K562 (cell line): ENCODE results near the gene CNTN4. TPM values are rescaled to one million over a fixed set of nuclear protein-coding genes. Genes with fewer than 3 reads are reported as not detected.

Experiments used
- ATAC-seq: fragments of 200-7000 bp; cut with Tn5 transposase; 3 replicates; pipeline ENCODE4 v1.9.1; 2020; ENCODE audit warnings: moderate library complexity
- BruUV-seq: library from RNA; stranded (reverse); fragments of 400-500 nt; replicated peaks from 2 replicates; lab custom pipeline; 2021; lab: Mats Ljungman, UMichigan
- CTCF ChIA-PET: fragments of 300-600 bp; formaldehyde crosslinking; extraction: SDS; loops from one replicate; lab custom pipeline; 2021; ENCODE audit warnings: low intra/inter-chr PET ratio; lab: Yijun Ruan, JAX
- POLR2A ChIA-PET: fragments of 300-600, 350-650 bp; sonication (Branson Sonifier 250); formaldehyde crosslinking; extraction: SDS; loops from one replicate; lab custom pipeline; 2021; ENCODE audit warnings: antibody characterized with exemption, inconsistent platforms; lab: Yijun Ruan, JAX
- DNase-seq, 4 experiments: peaks; one replicate each; pipeline versions ENCODE4 v3.0.0 to v3.0.0-alpha.2; 2011 to 2018; ENCODE audit warnings: low spot score in 3 of 4, mixed read lengths in 3 of 4; ENCODE audit errors: extremely low read depth in 1 of 4
- FAIRE-seq: peaks from 2 replicates; lab custom pipeline; 2011; peaks lifted over from hg19 to GRCh38; lab: Jason Lieb, UNC
- H2AFZ ChIP-seq: 2 replicates; pipeline ENCODE4 v1.6.0; 2011; ENCODE audit warnings: low read depth, low read length, control low read depth, inconsistent platforms
- H3K27ac ChIP-seq: fragments of 200-600 bp; 3 replicates; pipeline ENCODE4 v1.8.0; 2011; ENCODE audit warnings: low read depth, mild to moderate bottlenecking, control low read depth, inconsistent platforms, low read length, moderate library complexity, mixed read lengths; ENCODE audit errors: extremely low read depth
- H3K27me3 ChIP-seq, 2 experiments: fragments of 300-600 bp in 1 of 2; 2 replicates in 1 of 2; 3 replicates in 1 of 2; pipeline versions ENCODE4 v1.6.0 to v1.8.0; 2011; ENCODE audit warnings: inconsistent platforms in 2 of 2, low read length in 2 of 2, mild to moderate bottlenecking in 1 of 2, mixed read lengths in 1 of 2, moderate library complexity in 1 of 2; ENCODE audit not compliant: control insufficient read depth in 2 of 2, insufficient read depth in 2 of 2
- H3K36me3 ChIP-seq: fragments of 300-600 bp; 3 replicates; pipeline ENCODE4 v1.8.0; 2011; ENCODE audit warnings: mild to moderate bottlenecking, low read length, inconsistent platforms; ENCODE audit not compliant: control insufficient read depth, insufficient read depth
- H3K4me1 ChIP-seq, 2 experiments: fragments of 200-600 bp in 1 of 2; replicated peaks in 1 of 2; 2 replicates in 1 of 2; 3 replicates in 1 of 2; pipeline versions ENCODE4 v1.5.1 to v1.8.0; 2011; ENCODE audit warnings: inconsistent platforms in 2 of 2, low read length in 2 of 2, mild to moderate bottlenecking in 1 of 2, mixed read lengths in 1 of 2, moderate library complexity in 1 of 2; ENCODE audit not compliant: control insufficient read depth in 2 of 2, insufficient read depth in 2 of 2
- H3K4me2 ChIP-seq: 2 replicates; pipeline ENCODE4 v1.6.1; 2011; ENCODE audit warnings: low read length, control low read depth, inconsistent platforms, mixed read lengths; ENCODE audit not compliant: insufficient read depth
- H3K4me3 ChIP-seq: fragments of 200-600 bp; sonication (generic), shearing (Covaris generic); 2 replicates; pipeline ENCODE4 v1.5.1; 2016; ENCODE audit warnings: control low read depth, inconsistent platforms
- H3K79me2 ChIP-seq: fragments of 200-600 bp; 3 replicates; pipeline ENCODE4 v1.8.0; 2011; ENCODE audit warnings: low read length, inconsistent platforms; ENCODE audit not compliant: control insufficient read depth, insufficient read depth
- H3K9ac ChIP-seq, 2 experiments: 2 replicates each; pipeline versions ENCODE4 v1.6.0 to v1.6.1; 2011; ENCODE audit warnings: low read depth in 2 of 2, low read length in 2 of 2, control low read depth in 1 of 2, inconsistent platforms in 1 of 2, mild to moderate bottlenecking in 1 of 2, mixed read lengths in 1 of 2; ENCODE audit not compliant: insufficient read depth in 1 of 2
- H3K9me1 ChIP-seq: one replicate; pipeline ENCODE4 v1.6.0; 2011; ENCODE audit warnings: inconsistent platforms, mild to moderate bottlenecking, low read length, moderate library complexity; ENCODE audit not compliant: control insufficient read depth, insufficient read depth
- H3K9me3 ChIP-seq: replicated peaks from 2 replicates; pipeline ENCODE4 v1.5.1; 2011; ENCODE audit warnings: low read depth, low read length, inconsistent platforms; ENCODE audit not compliant: control insufficient read depth, insufficient read depth
- H4K20me1 ChIP-seq: replicated peaks from 2 replicates; pipeline ENCODE4 v1.6.1; 2011; ENCODE audit warnings: low read length, inconsistent platforms, mixed read lengths; ENCODE audit not compliant: control insufficient read depth, insufficient read depth
- BRD4 ChIP-seq: fragments of 200-600 bp; sonication (generic); IDR thresholded peaks from 2 replicates; pipeline ENCODE4 v1.6.1; 2017; ENCODE audit warnings: inconsistent platforms
- CEBPG ChIP-seq, 3 experiments: fragments of 200-800 bp in 1 of 3; sonication (Bioruptor generic) in 1 of 3; sonication (generic) in 1 of 3; formaldehyde crosslinking in 1 of 3; IDR thresholded peaks in 2 of 3; conservative IDR thresholded peaks in 1 of 3; 2 replicates each; pipeline versions ENCODE4 v1.6.1 to v1.8.0; 2016 to 2022; ENCODE audit warnings: missing compliant biosample characterization in 2 of 3, missing genetic modification characterization in 2 of 3, mild to moderate bottlenecking in 1 of 3, missing genetic modification reagents in 1 of 3
- E2F8 ChIP-seq: fragments of 450-650 bp; IDR thresholded peaks from 2 replicates; pipeline ENCODE4 v1.7.1; 2018; ENCODE audit warnings: mild to moderate bottlenecking, low read depth; ENCODE audit not compliant: partially characterized antibody
- HMGXB4 ChIP-seq: sonication (generic); formaldehyde crosslinking; IDR thresholded peaks from 2 replicates; pipeline ENCODE4 v1.8.1; 2023; ENCODE audit warnings: mild to moderate bottlenecking, missing genetic modification reagents
- KHSRP ChIP-seq: fragments of 450-650 bp; IDR thresholded peaks from 2 replicates; pipeline ENCODE4 v1.6.1; 2017
- KLF13 ChIP-seq: fragments of 450-650 bp; IDR thresholded peaks from 2 replicates; pipeline ENCODE4 v1.6.1; 2016; ENCODE audit warnings: missing genetic modification characterization, low read depth, mild to moderate bottlenecking, missing compliant biosample characterization, moderate library complexity, borderline replicate concordance
- MEF2A ChIP-seq: IDR thresholded peaks from 2 replicates; pipeline ENCODE4 v1.6.1; 2011; ENCODE audit warnings: low read depth, mild to moderate bottlenecking, low read length, moderate library complexity; ENCODE audit not compliant: control insufficient read depth
- POLR3G ChIP-seq: IDR thresholded peaks from 2 replicates; pipeline ENCODE4 v1.6.1; 2011; ENCODE audit not compliant: insufficient read length, insufficient replicate concordance; ENCODE audit errors: extremely low read depth
- SMC3 ChIP-seq: conservative IDR thresholded peaks from 2 replicates; pipeline ENCODE4 v1.6.1; 2011; ENCODE audit warnings: low read depth, low read length, improper control_type of control experiment; ENCODE audit not compliant: insufficient read depth
- STAG1 ChIP-seq: sonication (generic); formaldehyde crosslinking; IDR thresholded peaks from 2 replicates; pipeline ENCODE4 v1.5.0; 2020; ENCODE audit warnings: missing genetic modification reagents, borderline replicate concordance
- ZNF431 ChIP-seq: sonication (generic); formaldehyde crosslinking; IDR thresholded peaks from 2 replicates; pipeline ENCODE4 v1.8.0; 2022; ENCODE audit warnings: mild to moderate bottlenecking, missing genetic modification reagents
- ZNF518B ChIP-seq: fragments of 250-450 bp; sonication (Bioruptor Pico); IDR thresholded peaks from 2 replicates; pipeline ENCODE4 v1.5.0; 2021; ENCODE audit warnings: mild to moderate bottlenecking, moderate library complexity
- ZNF79 ChIP-seq: fragments of 250-450 bp; sonication (Bioruptor Pico); IDR thresholded peaks from 2 replicates; pipeline ENCODE4 v1.4.0; 2020; ENCODE audit warnings: low read depth, mild to moderate bottlenecking, moderate library complexity
- WGBS: fragments of 100-300 bp; shearing (Covaris generic); methylation state at CpG from one replicate; pipeline ENCODE4 v1.1.6; 2016; ENCODE audit warnings: low coverage, mixed read lengths; ENCODE audit not compliant: insufficient coverage; ENCODE audit errors: missing lambda C conversion rate; 5-methylcytosine and 5-hydroxymethylcytosine counted together
- in situ Hi-C: fragments of 300-500 bp; cut with MboI; formaldehyde crosslinking; loops from 4 replicates; pipeline ENCODE4 v1.15.0; 2018; ENCODE audit warnings: inconsistent platforms, mixed read lengths
- intact Hi-C: fragments of 100-400 bp; cut with micrococcal nuclease; formaldehyde crosslinking; loops from 2 replicates; pipeline ENCODE4 v1.14.2; 2022
- polyA plus RNA-seq, 8 experiments: library from polyadenylated mRNA; depleted of rRNA in 4 of 8; stranded (reverse) in 5 of 8; unstranded in 3 of 8; fragments of >200 nt; fragmentation: Nextera tagmentation in 2 of 8; fragmentation: Illumina TruSeq in 1 of 8; extraction: Ambion mirVana in 2 of 8; extraction: Trizol in 1 of 8; gene quantifications; 2 replicates each; pipeline versions ENCODE4 v1.2.1 to v1.2.3, GENCODE V29; 2011 to 2014; ENCODE audit warnings: inconsistent platforms in 1 of 8, missing spikeins in 1 of 8
- total RNA-seq, 7 experiments: library from RNA; depleted of rRNA in 6 of 7; stranded (reverse); fragments of >200 nt in 6 of 7; fragmentation: Illumina TruSeq in 2 of 7; extraction: Trizol in 2 of 7; gene quantifications; 2 replicates each; pipeline versions ENCODE4 v1.2.1 to v1.2.3, GENCODE V29; 2011 to 2021; ENCODE audit warnings: low replicate concordance in 1 of 7

CNTN4 gene
- total and polyA plus RNA-seq, 9 of the 15 experiments (the other 6 are each of a cell fraction or from before 2014, with no cell fraction given) = not detected

GRCh38 chr3:2172561-2173171 is 74.0 kb downstream of the CNTN4 start (continued):
- no peak for TF ChIP-seq ZNF518B
- no peak for TF ChIP-seq CEBPG (CRISPR knock-in tag; IDR thresholded peaks at IDR 0.05)
- no peak for TF ChIP-seq CEBPG (tag; conservative IDR thresholded peaks at IDR 0.05 in 1 of 2, IDR thresholded peaks at IDR 0.05 in 1 of 2)
- no peak for TF ChIP-seq SMC3
- TF ChIP-seq ZNF79 = no peak
- no peak for TF ChIP-seq POLR3G
- no peak for TF ChIP-seq MEF2A
- TF ChIP-seq BRD4 = no peak

- intact Hi-C loops = no loop called here
- Histone ChIP-seq H3K27me3 (no peaks in the 10 kb centered on the region), H2AFZ (no peak overlapping the region), H3K4me2 (no peak overlapping the region), H3K4me3 (no peak overlapping the region), H3K9me1 (no peaks in the 10 kb centered on the region), H3K9me3 (no peaks in the 10 kb centered on the region), H3K36me3 (no peaks in the 10 kb centered on the region), H3K9ac (no peak overlapping the region), H4K20me1 (no peaks in the 10 kb centered on the region), H3K27ac (no peak overlapping the region), H3K79me2 (no peaks in the 10 kb centered on the region), H3K4me1 (no peaks in the 10 kb centered on the region)
- CTCF ChIA-PET = no interaction called here
- WGBS = 0% methylated on average over 2 of the region's 2 CpGs
- in situ Hi-C loops = no loop called here
- no TSS peak for BruUV-seq
- FAIRE-seq = no peak
- no peak for ATAC-seq
- POLR2A ChIA-PET = no interaction called here
- DNase-seq = no peak
- TF ChIP-seq ZNF431 (CRISPR knock-in tag) (no peak), HMGXB4 (no peak), STAG1 (CRISPR knock-in tag) (no peak), KHSRP (no peak), E2F8 (no peak), KLF13 (tag) (no peak)
Observed at GRCh38 chr3:2180634-2181033, 82.0 kb downstream of the CNTN4 start.
